ENCODE measurements around the gene BAZ2B.

Gene BAZ2B

DNA sequence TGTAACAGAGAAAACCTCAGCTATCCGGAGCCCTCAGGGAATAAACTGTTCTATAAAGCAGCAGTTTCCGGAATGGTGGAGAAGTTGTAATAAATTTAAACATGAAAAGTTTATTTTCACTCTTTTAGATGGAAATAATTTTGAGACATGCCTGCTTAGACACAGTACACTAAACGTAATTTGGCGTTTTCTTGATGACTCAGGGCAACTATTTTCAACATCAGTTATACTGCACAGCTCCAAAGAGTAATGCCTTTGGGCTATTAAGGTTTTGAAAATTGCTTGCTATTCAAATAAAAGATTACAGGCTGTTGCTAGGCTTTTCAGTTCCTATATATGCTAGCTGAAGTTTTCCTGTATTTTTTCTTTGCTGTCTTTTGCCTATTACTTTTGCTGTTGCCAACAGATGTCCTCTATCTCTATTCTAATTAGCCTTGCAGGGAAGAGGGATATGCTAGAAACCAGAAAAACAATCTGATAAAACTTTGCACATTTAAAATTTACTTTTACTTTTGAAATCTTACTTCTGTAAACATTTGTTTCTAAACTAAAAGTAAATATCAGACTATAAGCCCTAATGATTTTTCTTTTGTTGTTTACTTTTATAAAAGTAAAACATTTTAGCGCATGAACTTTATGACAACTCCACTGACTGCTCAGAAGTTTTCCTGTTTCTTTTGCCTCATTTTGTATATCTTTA is 216.5 kb downstream of the BAZ2B start:
- no peak for DNase-seq (ENCODE audit: low read depth, low spot score)
- Histone ChIP-seq H3K36me3 (ENCODE audit: control insufficient read depth, insufficient read depth, low read length) (no peaks in the 10 kb centered on the region), H3K4me3 (ENCODE audit: low read length) (no peak overlapping the region), H3K27me3 (ENCODE audit: control insufficient read depth, insufficient read depth, low read length) (no peaks in the 10 kb centered on the region), H3K27ac (ENCODE audit: low read length) (no peak overlapping the region), H3K9me3 (ENCODE audit: control insufficient read depth, insufficient read depth, low read length) (no peaks in the 10 kb centered on the region), H3K4me1 (ENCODE audit: control insufficient read depth, insufficient read depth, low read length) (no peaks in the 10 kb centered on the region)
- WGBS (ENCODE audit: insufficient coverage, insufficient read length): no CpG with 5 or more reads among the region's 5 CpGs

DNA sequence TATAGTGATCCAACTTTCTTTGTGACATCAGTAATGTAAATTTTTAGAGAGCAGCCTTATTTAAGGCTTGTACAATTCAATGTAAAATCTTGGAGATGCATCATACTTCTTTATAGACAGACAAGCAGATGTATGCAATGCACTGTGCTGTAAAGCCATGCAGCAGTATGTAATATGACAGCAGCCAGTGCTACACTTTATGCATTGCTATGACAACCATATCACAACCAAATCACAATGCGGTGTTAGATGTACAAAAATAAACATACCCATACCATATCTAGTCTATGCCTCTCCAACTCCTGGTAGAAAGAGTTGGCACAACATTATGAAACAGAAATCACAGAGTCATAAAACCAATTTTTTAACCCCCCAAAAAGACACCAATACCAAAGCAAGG is 219.5 kb downstream of the BAZ2B start:
- Histone ChIP-seq H3K27me3 (ENCODE audit: control insufficient read depth, insufficient read depth, low read length) (no peaks in the 10 kb centered on the region), H3K9me3 (ENCODE audit: control insufficient read depth, insufficient read depth, low read length) (no peaks in the 10 kb centered on the region)

DNA sequence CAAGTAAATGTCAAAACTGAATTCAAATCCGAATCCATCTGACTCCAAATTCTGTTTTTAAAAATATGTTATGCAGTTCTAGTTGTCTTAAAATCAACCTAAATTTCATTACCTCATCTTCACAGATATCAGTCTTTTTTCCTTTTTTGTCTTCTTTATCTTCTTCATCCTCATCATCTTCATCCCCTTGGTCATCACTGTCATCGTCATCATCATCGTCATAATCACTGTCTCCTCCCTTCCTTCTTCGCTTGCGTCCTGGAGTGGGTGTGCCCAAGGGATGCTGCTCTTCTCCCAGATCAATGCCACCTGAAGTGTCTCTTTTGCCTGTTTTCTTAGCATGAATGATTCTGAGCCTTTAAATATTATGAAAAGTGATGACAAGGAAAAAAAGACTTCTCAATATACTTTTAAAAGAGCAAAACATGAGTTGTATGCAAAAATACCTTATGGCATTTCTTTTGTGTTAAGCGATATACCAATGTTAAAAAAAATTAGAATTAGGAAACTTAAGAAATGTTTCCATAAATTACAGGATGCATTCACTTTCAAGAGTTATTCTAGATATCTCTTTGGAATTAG is 233.8 kb downstream of the BAZ2B start:
- Histone ChIP-seq H3K36me3 (ENCODE audit: control insufficient read depth, insufficient read depth, low read length) (peaks cover 2% of the 10 kb centered on the region; the same call in 1 of the 2 replicates), H3K4me3 (ENCODE audit: low read length) (no peak overlapping the region), H3K27ac (ENCODE audit: low read length) (no peak overlapping the region), H3K27me3 (ENCODE audit: control insufficient read depth, insufficient read depth, low read length) (0 out of 2 replicates have a peak, but pooled peaks cover 2% of the 10 kb centered on the region), H3K4me1 (ENCODE audit: control insufficient read depth, insufficient read depth, low read length) (no peaks in the 10 kb centered on the region), H3K9me3 (ENCODE audit: control insufficient read depth, insufficient read depth, low read length) (no peaks in the 10 kb centered on the region)
- WGBS (ENCODE audit: insufficient coverage, insufficient read length): 100% methylated on average over 2 of the region's 6 CpGs
- no peak for DNase-seq (ENCODE audit: low read depth, low spot score)

More for the DNA sequence above, 219.5 kb downstream of the BAZ2B start:
- Histone ChIP-seq H3K4me3 (ENCODE audit: low read length) (no peak overlapping the region), H3K36me3 (ENCODE audit: control insufficient read depth, insufficient read depth, low read length) (no peaks in the 10 kb centered on the region), H3K27ac (ENCODE audit: low read length) (no peak overlapping the region), H3K4me1 (ENCODE audit: control insufficient read depth, insufficient read depth, low read length) (no peaks in the 10 kb centered on the region)
- no CpG with 5 or more reads among the region's 1 CpG for WGBS (ENCODE audit: insufficient coverage, insufficient read length)
- DNase-seq (ENCODE audit: low read depth, low spot score): no peak

DNA sequence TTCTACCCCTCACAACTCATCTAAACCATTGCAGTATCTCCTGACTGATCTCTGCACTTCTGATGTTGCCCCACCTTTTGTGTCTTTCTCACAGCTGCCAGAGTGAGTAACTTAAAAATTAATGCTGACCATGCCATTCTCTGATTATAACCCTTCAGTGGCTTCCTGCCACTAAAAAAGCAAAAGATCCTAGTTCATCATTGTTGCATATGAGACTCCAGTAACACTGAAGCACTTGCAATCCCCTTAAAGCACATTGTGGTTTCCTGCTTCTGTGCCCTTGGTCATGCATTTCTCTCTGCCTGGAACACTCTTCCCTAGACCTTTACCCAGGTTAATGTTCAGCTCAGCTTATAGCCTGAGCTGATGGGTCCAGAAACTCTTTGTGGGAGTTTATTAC is 234.8 kb downstream of the BAZ2B start:
- Histone ChIP-seq H3K4me3 (ENCODE audit: low read length) (no peak overlapping the region), H3K9me3 (ENCODE audit: control insufficient read depth, insufficient read depth, low read length) (no peaks in the 10 kb centered on the region), H3K27me3 (ENCODE audit: control insufficient read depth, insufficient read depth, low read length) (0 out of 2 replicates have a peak, but pooled peaks cover 2% of the 10 kb centered on the region), H3K4me1 (ENCODE audit: control insufficient read depth, insufficient read depth, low read length) (no peaks in the 10 kb centered on the region), H3K36me3 (ENCODE audit: control insufficient read depth, insufficient read depth, low read length) (peaks cover 2% of the 10 kb centered on the region; the same call in 1 of the 2 replicates), H3K27ac (ENCODE audit: low read length) (no peak overlapping the region)
- DNase-seq (ENCODE audit: low read depth, low spot score): no peak

DNA sequence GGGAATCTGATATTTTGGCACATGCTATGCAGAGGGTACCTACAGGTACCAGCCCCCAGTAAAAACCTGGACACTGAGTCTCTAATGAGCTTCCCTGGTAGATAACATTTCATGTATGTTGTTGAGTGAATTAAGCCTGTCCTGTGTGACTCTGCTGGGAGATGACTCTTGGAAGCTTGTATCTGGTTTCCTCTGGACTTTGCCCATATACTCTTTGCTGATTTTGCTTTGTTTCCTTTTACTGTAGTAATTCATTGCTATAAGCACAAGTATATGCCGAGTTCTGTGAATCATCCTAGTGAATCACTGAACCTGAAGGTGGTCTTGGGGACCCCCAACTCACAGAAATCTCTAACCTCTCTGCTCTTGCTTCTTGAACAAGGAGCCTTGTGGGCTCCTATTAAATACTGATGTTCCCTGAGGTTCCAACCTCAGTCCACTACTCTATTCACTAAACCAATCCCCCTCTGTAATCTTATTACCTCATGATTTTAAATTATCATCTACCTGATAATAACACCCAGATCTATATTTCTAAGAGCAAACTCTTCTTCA is 235.6 kb downstream of the BAZ2B start:
- Histone ChIP-seq H3K4me1 (ENCODE audit: control insufficient read depth, insufficient read depth, low read length) (no peaks in the 10 kb centered on the region), H3K27me3 (ENCODE audit: control insufficient read depth, insufficient read depth, low read length) (no peaks in the 10 kb centered on the region), H3K36me3 (ENCODE audit: control insufficient read depth, insufficient read depth, low read length) (peaks cover 2% of the 10 kb centered on the region; the same call in 1 of the 2 replicates), H3K4me3 (ENCODE audit: low read length) (no peak overlapping the region), H3K27ac (ENCODE audit: low read length) (no peak overlapping the region), H3K9me3 (ENCODE audit: control insufficient read depth, insufficient read depth, low read length) (no peaks in the 10 kb centered on the region)
- DNase-seq (ENCODE audit: low read depth, low spot score): no peak
- no CpG with 5 or more reads among the region's 1 CpG for WGBS (ENCODE audit: insufficient coverage, insufficient read length)

DNA sequence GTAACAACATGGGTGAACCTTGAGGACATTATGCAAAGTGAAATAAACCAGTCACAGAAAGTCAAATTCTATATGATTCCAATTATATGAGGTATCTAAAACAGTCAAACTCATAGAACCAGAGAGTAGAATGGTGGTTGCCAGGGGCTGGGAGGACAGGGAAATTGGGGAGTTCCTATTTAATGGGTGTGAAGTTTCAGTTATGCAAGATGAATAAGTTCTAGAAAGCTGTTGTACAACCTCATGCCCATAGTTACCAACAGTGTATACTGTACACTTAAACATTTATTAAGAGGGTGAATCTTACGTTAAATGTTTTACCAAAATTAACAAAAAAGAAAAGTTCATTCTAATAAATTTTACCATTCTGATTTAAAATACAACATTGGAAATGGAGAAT is 237.2 kb downstream of the BAZ2B start:
- Histone ChIP-seq H3K27me3 (ENCODE audit: control insufficient read depth, insufficient read depth, low read length) (no peaks in the 10 kb centered on the region), H3K4me1 (ENCODE audit: control insufficient read depth, insufficient read depth, low read length) (no peaks in the 10 kb centered on the region), H3K9me3 (ENCODE audit: control insufficient read depth, insufficient read depth, low read length) (no peaks in the 10 kb centered on the region), H3K27ac (ENCODE audit: low read length) (no peak overlapping the region), H3K4me3 (ENCODE audit: low read length) (no peak overlapping the region), H3K36me3 (ENCODE audit: control insufficient read depth, insufficient read depth, low read length) (0 out of 2 replicates have a peak, but pooled peaks cover 2% of the 10 kb centered on the region)
- DNase-seq (ENCODE audit: low read depth, low spot score): no peak
- WGBS (ENCODE audit: insufficient coverage, insufficient read length): no CpG with 5 or more reads among the region's 1 CpG

DNA sequence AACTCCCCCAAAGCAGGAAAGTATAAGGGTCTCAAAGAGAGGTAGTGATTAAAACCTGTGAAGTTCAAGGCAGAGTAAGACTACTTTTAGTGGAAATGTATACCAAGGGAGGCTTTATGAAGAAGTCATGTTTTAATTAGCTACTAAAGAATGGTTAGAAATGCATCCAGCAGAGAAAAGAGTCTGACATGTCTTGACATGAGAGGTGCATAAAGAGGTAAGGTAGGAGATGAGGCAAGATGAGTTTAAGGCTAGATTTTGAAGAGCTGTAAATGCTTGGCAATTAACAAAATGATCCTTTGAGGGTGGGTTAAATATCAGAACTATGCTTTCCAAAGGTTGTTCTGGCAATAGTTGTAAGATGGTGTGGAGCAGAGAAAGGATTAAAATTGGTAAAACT is 241.1 kb downstream of the BAZ2B start:
- no peaks in the 10 kb centered on the region for H3K4me1 ChIP-seq (ENCODE audit: control insufficient read depth, insufficient read depth, low read length)
- H3K27ac ChIP-seq (ENCODE audit: low read length): no peak overlapping the region
- no peaks in the 10 kb centered on the region for H3K36me3 ChIP-seq (ENCODE audit: control insufficient read depth, insufficient read depth, low read length)
- no peaks in the 10 kb centered on the region for H3K9me3 ChIP-seq (ENCODE audit: control insufficient read depth, insufficient read depth, low read length)
- DNase-seq (ENCODE audit: low read depth, low spot score): no peak
- H3K27me3 ChIP-seq (ENCODE audit: control insufficient read depth, insufficient read depth, low read length): no peaks in the 10 kb centered on the region
- no peak overlapping the region for H3K4me3 ChIP-seq (ENCODE audit: low read length)

DNA sequence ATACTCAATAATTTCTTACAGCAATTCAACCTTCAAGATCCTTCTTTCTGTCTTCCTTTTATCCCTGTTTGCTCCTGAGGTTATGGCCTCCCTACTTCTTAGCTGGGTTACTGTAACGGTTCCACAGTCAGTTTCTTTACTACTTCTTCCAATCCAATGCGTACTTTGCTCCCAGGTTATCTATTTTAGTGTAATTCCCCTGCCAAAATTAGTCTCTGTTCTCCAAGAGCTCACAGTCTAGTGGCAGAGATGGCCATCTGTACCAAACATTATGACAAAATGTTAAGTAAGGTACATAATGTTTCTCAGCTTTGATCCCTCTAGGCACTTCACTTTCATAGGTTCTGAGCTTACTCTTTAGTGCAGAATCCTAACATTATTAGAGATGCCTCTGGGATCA is 244.8 kb downstream of the BAZ2B start:
- DNase-seq (ENCODE audit: low read depth, low spot score): no peak
- Histone ChIP-seq H3K36me3 (ENCODE audit: control insufficient read depth, insufficient read depth, low read length) (no peaks in the 10 kb centered on the region), H3K4me1 (ENCODE audit: control insufficient read depth, insufficient read depth, low read length) (no peaks in the 10 kb centered on the region; the same call in 1 of the 2 replicates), H3K27ac (ENCODE audit: low read length) (no peak overlapping the region), H3K9me3 (ENCODE audit: control insufficient read depth, insufficient read depth, low read length) (no peaks in the 10 kb centered on the region), H3K27me3 (ENCODE audit: control insufficient read depth, insufficient read depth, low read length) (no peaks in the 10 kb centered on the region), H3K4me3 (ENCODE audit: low read length) (no peak overlapping the region)
- WGBS (ENCODE audit: insufficient coverage, insufficient read length): no CpG with 5 or more reads among the region's 2 CpGs

DNA sequence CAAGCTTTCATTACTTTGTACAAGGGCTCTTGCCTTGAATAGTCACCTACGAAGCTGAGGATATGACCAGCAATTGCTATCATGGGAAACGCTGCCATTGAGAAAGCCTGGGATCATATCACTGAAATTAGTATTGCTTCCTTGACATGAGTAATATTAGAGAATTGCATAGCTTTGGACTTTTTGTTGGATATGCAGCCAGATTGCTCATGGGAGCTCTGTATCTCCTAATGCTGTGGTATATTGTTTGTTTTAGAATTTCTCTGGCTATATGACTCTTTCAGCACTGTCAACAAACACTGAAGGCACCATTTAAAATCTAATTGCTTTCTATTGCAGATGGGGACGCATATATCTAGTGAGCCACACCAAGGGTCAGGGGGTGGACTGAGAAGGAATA is 249.8 kb downstream of the BAZ2B start:
- WGBS (ENCODE audit: insufficient coverage, insufficient read length): no CpG with 5 or more reads among the region's 3 CpGs
- Histone ChIP-seq H3K27ac (ENCODE audit: low read length) (no peak overlapping the region), H3K27me3 (ENCODE audit: control insufficient read depth, insufficient read depth, low read length) (no peaks in the 10 kb centered on the region), H3K4me3 (ENCODE audit: low read length) (no peak overlapping the region), H3K4me1 (ENCODE audit: control insufficient read depth, insufficient read depth, low read length) (no peaks in the 10 kb centered on the region; the same call in 1 of the 2 replicates), H3K36me3 (ENCODE audit: control insufficient read depth, insufficient read depth, low read length) (no peaks in the 10 kb centered on the region), H3K9me3 (ENCODE audit: control insufficient read depth, insufficient read depth, low read length) (no peaks in the 10 kb centered on the region)
- no peak for DNase-seq (ENCODE audit: low read depth, low spot score)

DNA sequence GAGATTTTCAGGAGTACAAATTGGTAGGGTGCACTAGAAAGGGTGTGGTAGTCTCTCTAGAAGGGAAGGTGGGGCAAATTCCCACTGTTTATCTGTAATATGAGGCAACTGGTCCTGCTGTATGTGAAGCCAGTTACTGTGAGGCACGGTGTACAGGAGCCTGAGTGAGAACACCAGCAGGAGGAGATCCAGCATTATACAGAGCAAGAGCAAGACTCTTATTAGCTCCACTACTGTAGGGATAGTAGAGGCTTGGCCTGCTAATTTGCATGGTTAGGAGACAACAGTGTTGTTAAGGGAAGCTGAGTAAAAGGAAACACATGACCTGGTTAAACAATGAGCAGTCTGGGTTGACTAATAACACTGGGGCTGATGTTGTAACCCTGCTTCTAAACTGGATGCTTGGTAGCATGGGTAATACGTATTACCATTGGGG is 253.5 kb downstream of the BAZ2B start:
- WGBS (ENCODE audit: insufficient coverage, insufficient read length): no CpG with 5 or more reads among the region's 2 CpGs
- no peaks in the 10 kb centered on the region; the same call in 1 of the 2 replicates for H3K4me1 ChIP-seq (ENCODE audit: control insufficient read depth, insufficient read depth, low read length)
- H3K9me3 ChIP-seq (ENCODE audit: control insufficient read depth, insufficient read depth, low read length): no peaks in the 10 kb centered on the region
- no peaks in the 10 kb centered on the region for H3K27me3 ChIP-seq (ENCODE audit: control insufficient read depth, insufficient read depth, low read length)
- no peak overlapping the region for H3K4me3 ChIP-seq (ENCODE audit: low read length)
- no peaks in the 10 kb centered on the region for H3K36me3 ChIP-seq (ENCODE audit: control insufficient read depth, insufficient read depth, low read length)
- H3K27ac ChIP-seq (ENCODE audit: low read length): no peak overlapping the region
- no peak for DNase-seq (ENCODE audit: low read depth, low spot score)

Data from iPS DF 6.9 (cell line).